ENCODE results near the gene NMNAT1. TPM values are rescaled to one million over a fixed set of nuclear protein-coding genes. Genes with fewer than 3 reads are reported as not detected.

NMNAT1 gene
- total RNA-seq, 1 donor from 2014 or later: 6.0 TPM

Other genes starting within 250 kb of the NMNAT1 start
- gene CLSTN1, start 119.5 kb upstream of the NMNAT1 start, total RNA-seq: 42.1 and 43.8 TPM in 2 replicates
- 5.8 and 7.3 TPM in 2 replicates for gene CTNNBIP1, start 33.2 kb upstream of the NMNAT1 start, total RNA-seq
- gene LZIC, start 84 bp upstream of the NMNAT1 start, total RNA-seq: 35.1 and 35.9 TPM in 2 replicates
- gene RBP7, start 53.8 kb downstream of the NMNAT1 start, total RNA-seq: not detected in 2 replicates
- 29.9 and 31.1 TPM in 2 replicates for gene UBE4B, start 89.5 kb downstream of the NMNAT1 start, total RNA-seq